Non-pigmented ciliary epithelial cell (primary cell): ENCODE data around the gene ZNF652.
A peak's percentile ranks its signal among the peaks of the same experiment; 100 is the strongest.

Experiments
- DNase-seq: peaks from one replicate; pipeline ENCODE4 v3.0.0-alpha.2; 2010; ENCODE audit warnings: low read depth

The ZNF652 gene

GRCh38 chr17:49361902-49362722 lies at the start of gene ZNF652:
ZNF652 (minus strand) TSS chr17:49362250; CDS start chr17:49317725, 44,525 bp downstream.
- DNase-seq: no peak

- no peak for DNase-seq
Observed at GRCh38 chr17:49409066-49409465, 47.0 kb upstream of the ZNF652 start.

GRCh38 chr17:49407981-49408501 lies 46.0 kb upstream of the ZNF652 start:
- DNase-seq: no peak

- DNase-seq: no peak
Observed at GRCh38 chr17:49407086-49407485, 45.0 kb upstream of the ZNF652 start.

GRCh38 chr17:49406421-49407061 lies 44.5 kb upstream of the ZNF652 start:
- DNase-seq: no peak

GRCh38 chr17:49404906-49405305 lies 42.9 kb upstream of the ZNF652 start:
- DNase-seq: no peak

- no peak for DNase-seq
Observed at GRCh38 chr17:49404361-49404760, 42.3 kb upstream of the ZNF652 start.

- DNase-seq: no peak
Observed at GRCh38 chr17:49403514-49404289, 41.7 kb upstream of the ZNF652 start.

- no peak for DNase-seq
Observed at GRCh38 chr17:49402706-49403105, 40.7 kb upstream of the ZNF652 start.

GRCh38 chr17:49401971-49402611 lies 40.0 kb upstream of the ZNF652 start:
- DNase-seq: no peak

GRCh38 chr17:49399995-49400394 lies 37.9 kb upstream of the ZNF652 start:
- DNase-seq: no peak

- no peak for DNase-seq
Observed at GRCh38 chr17:49397586-49397985, 35.5 kb upstream of the ZNF652 start.

GRCh38 chr17:49393491-49394255 lies 31.6 kb upstream of the ZNF652 start:
- no peak for DNase-seq

- DNase-seq: no peak
Observed at GRCh38 chr17:49390548-49391324, 28.7 kb upstream of the ZNF652 start.

GRCh38 chr17:49389514-49390347 lies 27.7 kb upstream of the ZNF652 start:
- peak; percentile 8 for DNase-seq

- no peak for DNase-seq
Observed at GRCh38 chr17:49388692-49389513, 26.9 kb upstream of the ZNF652 start.

- no peak for DNase-seq
Observed at GRCh38 chr17:49388290-49388640, 26.2 kb upstream of the ZNF652 start.

GRCh38 chr17:49387498-49388289 lies 25.6 kb upstream of the ZNF652 start:
- DNase-seq: no peak
